C4-2B (cell line): ENCODE measurements around the gene PTCD2.
A peak's percentile ranks its signal among the peaks of the same experiment; 100 is the strongest.

ENCODE experiments used
- H3K27ac ChIP-seq: fragments of 450-650 bp; 2 replicates; pipeline ENCODE4 v1.5.1; 2017
- ZFX ChIP-seq: fragments of 450-650 bp; IDR thresholded peaks from 2 replicates; pipeline ENCODE4 v1.6.1; 2017
- TF ChIP-seq, protein P1 (sequence below): fragments of 450-650 bp; conservative IDR thresholded peaks from 2 replicates; pipeline ENCODE4 v1.5.1; 2017; ENCODE audit warnings: mild to moderate bottlenecking

Gene PTCD2

GRCh38 chr5:72319976-72320752 lies at the start of gene PTCD2, which contains the start of gene MRPS27:
PTCD2 (plus strand) TSS chr5:72320373; CDS start chr5:72320383, 10 bp downstream.
MRPS27 (minus strand) TSS chr5:72320240; CDS start chr5:72320221, 19 bp downstream.
- H3K27ac ChIP-seq: peak within 1 kb of the TSS; percentile 87
- TF ChIP-seq, protein P1, sequence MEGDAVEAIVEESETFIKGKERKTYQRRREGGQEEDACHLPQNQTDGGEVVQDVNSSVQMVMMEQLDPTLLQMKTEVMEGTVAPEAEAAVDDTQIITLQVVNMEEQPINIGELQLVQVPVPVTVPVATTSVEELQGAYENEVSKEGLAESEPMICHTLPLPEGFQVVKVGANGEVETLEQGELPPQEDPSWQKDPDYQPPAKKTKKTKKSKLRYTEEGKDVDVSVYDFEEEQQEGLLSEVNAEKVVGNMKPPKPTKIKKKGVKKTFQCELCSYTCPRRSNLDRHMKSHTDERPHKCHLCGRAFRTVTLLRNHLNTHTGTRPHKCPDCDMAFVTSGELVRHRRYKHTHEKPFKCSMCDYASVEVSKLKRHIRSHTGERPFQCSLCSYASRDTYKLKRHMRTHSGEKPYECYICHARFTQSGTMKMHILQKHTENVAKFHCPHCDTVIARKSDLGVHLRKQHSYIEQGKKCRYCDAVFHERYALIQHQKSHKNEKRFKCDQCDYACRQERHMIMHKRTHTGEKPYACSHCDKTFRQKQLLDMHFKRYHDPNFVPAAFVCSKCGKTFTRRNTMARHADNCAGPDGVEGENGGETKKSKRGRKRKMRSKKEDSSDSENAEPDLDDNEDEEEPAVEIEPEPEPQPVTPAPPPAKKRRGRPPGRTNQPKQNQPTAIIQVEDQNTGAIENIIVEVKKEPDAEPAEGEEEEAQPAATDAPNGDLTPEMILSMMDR: peak; percentile 37
- peak; percentile 39; the same call in 1 of the 2 replicates for TF ChIP-seq ZFX

- H3K27ac ChIP-seq: no peak overlapping the region
- TF ChIP-seq, protein P1: no peak
- no peak for TF ChIP-seq ZFX
Observed at GRCh38 chr5:72271702-72272101, 48.5 kb upstream of the PTCD2 start.

DNA sequence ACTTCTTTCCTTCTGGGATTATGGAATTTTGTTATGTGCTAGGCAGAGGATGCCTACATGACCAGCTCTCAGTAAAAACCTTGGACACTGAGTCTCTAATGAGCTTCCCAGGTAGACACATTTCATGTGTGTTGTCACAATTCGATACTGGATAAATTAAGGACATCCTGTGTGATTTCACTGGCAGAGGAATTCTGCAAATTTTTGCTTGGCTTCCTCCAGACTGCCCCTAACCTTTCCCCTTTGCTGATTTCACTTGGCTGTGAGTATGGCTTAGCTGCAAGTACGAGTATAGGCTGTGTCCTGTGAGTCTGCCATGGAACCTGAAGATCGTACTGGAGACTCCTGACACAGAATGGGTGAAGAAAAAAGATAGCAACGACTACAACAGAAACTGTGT lies 47.8 kb upstream of the PTCD2 start:
- TF ChIP-seq ZFX: no peak
- TF ChIP-seq, protein P1: no peak
- H3K27ac ChIP-seq: no peak overlapping the region

DNA sequence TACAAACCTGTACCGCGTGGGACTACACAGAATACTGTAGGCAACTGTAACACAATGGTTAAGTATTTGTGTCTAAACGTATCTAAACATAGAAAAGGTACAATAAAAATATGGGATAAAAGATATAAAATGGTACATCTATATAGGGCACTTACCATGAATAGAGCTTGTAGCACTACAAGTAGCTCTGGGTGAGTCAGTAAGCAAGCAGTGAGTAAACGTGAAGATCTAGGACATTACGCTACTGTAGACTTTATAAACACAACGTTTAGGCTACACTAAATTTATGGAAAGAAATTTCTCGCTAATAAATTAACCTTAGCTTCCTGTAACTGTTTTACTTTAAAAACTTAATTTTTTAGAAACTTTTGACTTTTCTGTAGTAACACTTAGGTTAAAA lies 46.6 kb upstream of the PTCD2 start:
- no peak for TF ChIP-seq ZFX
- TF ChIP-seq, protein P1: no peak

GRCh38 chr5:72276219-72276752 lies 43.9 kb upstream of the PTCD2 start:
- TF ChIP-seq, protein P1: no peak
- TF ChIP-seq ZFX: no peak
- no peak overlapping the region for H3K27ac ChIP-seq

More for the DNA sequence above, 46.6 kb upstream of the PTCD2 start:
- no peak overlapping the region for H3K27ac ChIP-seq

DNA sequence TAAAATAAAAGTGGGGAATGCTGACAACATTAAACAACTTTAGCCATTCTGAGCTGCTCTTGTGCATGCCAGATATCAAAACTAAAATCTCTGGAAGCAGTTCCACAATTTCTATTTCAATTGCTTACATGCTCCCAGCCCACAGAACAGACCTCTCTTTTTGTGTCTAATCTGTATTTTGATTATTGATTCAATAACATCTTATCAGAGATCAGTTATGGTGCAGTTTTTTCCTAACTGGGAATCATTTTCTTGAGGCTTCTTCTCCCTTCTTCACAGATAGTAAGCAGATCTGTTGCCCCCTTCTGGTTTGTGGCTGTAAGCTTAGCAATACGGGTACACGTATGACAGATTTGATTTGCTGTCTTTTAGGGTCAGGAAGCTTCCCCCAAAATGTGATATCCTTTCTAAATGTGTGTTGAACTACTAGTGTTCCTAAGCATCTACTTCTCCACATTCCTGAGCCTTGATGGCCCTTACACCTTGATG lies 39.5 kb upstream of the PTCD2 start:
- H3K27ac ChIP-seq: no peak overlapping the region
- TF ChIP-seq, protein P1: peak; percentile 66
- no peak for TF ChIP-seq ZFX

- no peak overlapping the region for H3K27ac ChIP-seq
- TF ChIP-seq, protein P1: no peak
- TF ChIP-seq ZFX: no peak
Observed at GRCh38 chr5:72281430-72281763, 38.8 kb upstream of the PTCD2 start.
